Measurements from ENCODE around the gene NTN3.

NTN3 gene

GRCh38 chr16:2493605-2494004, 22.5 kb downstream of the NTN3 start:
- H3K9me3 ChIP-seq (replicated peaks in 1 of 2; ENCODE audit: control insufficient read depth in 2 of 2, insufficient read depth in 1 of 2, low read depth in 1 of 2, low read length in 2 of 2): no peaks in the 10 kb centered on the region
- H2AK5ac ChIP-seq (ENCODE audit: low read depth, low read length): no peak overlapping the region
- no peaks in the 10 kb centered on the region for H3K4me1 ChIP-seq (ENCODE audit: control insufficient read depth in 2 of 2, insufficient read depth in 1 of 2, low read depth in 1 of 2, low read length in 2 of 2)
- no peak overlapping the region for H3K23ac ChIP-seq (ENCODE audit: low read depth, low read length, poor library complexity)
- H2BK15ac ChIP-seq (ENCODE audit: low read length): no peak overlapping the region
- WGBS, 2 donors (ENCODE audit: extremely low coverage in 2 of 2, insufficient read length in 2 of 2, insufficient replicate concordance in 1 of 2): no CpG with 5 or more reads among the region's 6 CpGs
- H3K4me2 ChIP-seq (ENCODE audit: insufficient read depth, low read length, poor library complexity, severe bottlenecking): no peak overlapping the region
- DNase-seq (ENCODE audit: low spot score): no peak
- H2BK12ac ChIP-seq (ENCODE audit: low read length): no peak overlapping the region
- no peak overlapping the region for H2BK120ac ChIP-seq (ENCODE audit: low read depth, low read length)
- H3K9ac ChIP-seq (ENCODE audit: low read depth, low read length, poor library complexity): no peak overlapping the region
- H3K27ac ChIP-seq (replicated peaks; ENCODE audit: low read length): no peak overlapping the region
- H3K4me3 ChIP-seq (ENCODE audit: low read length in 2 of 2): no peak overlapping the region
- H3K27me3 ChIP-seq (ENCODE audit: control insufficient read depth in 3 of 3, insufficient read depth in 3 of 3, low read depth in 1 of 3, low read length in 3 of 3): no peaks in the 10 kb centered on the region
- no peak overlapping the region for H2AFZ ChIP-seq (ENCODE audit: low read length)
- peaks cover 4% of the 10 kb centered on the region for H3K79me1 ChIP-seq (ENCODE audit: low read depth, low read length)
- no peak overlapping the region for H3K18ac ChIP-seq (ENCODE audit: low read length)
- no peak overlapping the region for H2BK5ac ChIP-seq (ENCODE audit: low read length)
- H3K4ac ChIP-seq (ENCODE audit: low read length): no peak overlapping the region
- peaks cover 15 to 33% of the 10 kb centered on the region in 2 donors for H3K36me3 ChIP-seq (replicated peaks in 1 of 2; ENCODE audit: control insufficient read depth in 2 of 2, insufficient read depth in 2 of 2, low read length in 2 of 2)
- no peak overlapping the region for H3K14ac ChIP-seq (ENCODE audit: low read length)
- no peak overlapping the region for H4K91ac ChIP-seq (ENCODE audit: low read depth, low read length, poor library complexity)
- H4K8ac ChIP-seq (ENCODE audit: low read depth, low read length): no peak overlapping the region

GRCh38 chr16:2494616-2495015, 23.5 kb downstream of the NTN3 start:
- no peak overlapping the region for H2BK120ac ChIP-seq (ENCODE audit: low read depth, low read length)
- H2AFZ ChIP-seq (ENCODE audit: low read length): no peak overlapping the region
- no peak overlapping the region for H3K4ac ChIP-seq (ENCODE audit: low read length)
- peaks cover 2% of the 10 kb centered on the region for H3K79me1 ChIP-seq (ENCODE audit: low read depth, low read length)
- no peaks in the 10 kb centered on the region for H3K4me1 ChIP-seq (ENCODE audit: control insufficient read depth in 2 of 2, insufficient read depth in 1 of 2, low read depth in 1 of 2, low read length in 2 of 2)
- H3K27ac ChIP-seq (replicated peaks; ENCODE audit: low read length): no peak overlapping the region
- H2BK12ac ChIP-seq (ENCODE audit: low read length): no peak overlapping the region
- no peak overlapping the region for H4K8ac ChIP-seq (ENCODE audit: low read depth, low read length)
- no peak overlapping the region for H3K9ac ChIP-seq (ENCODE audit: low read depth, low read length, poor library complexity)
- H3K18ac ChIP-seq (ENCODE audit: low read length): no peak overlapping the region
- H3K4me2 ChIP-seq (ENCODE audit: insufficient read depth, low read length, poor library complexity, severe bottlenecking): no peak overlapping the region
- no peak overlapping the region for H2AK5ac ChIP-seq (ENCODE audit: low read depth, low read length)
- WGBS, 2 donors (ENCODE audit: extremely low coverage in 2 of 2, insufficient read length in 2 of 2, insufficient replicate concordance in 1 of 2): no CpG with 5 or more reads among the region's 5 CpGs
- no peak for DNase-seq (ENCODE audit: low spot score)
- H3K9me3 ChIP-seq (replicated peaks in 1 of 2; ENCODE audit: control insufficient read depth in 2 of 2, insufficient read depth in 1 of 2, low read depth in 1 of 2, low read length in 2 of 2): no peaks in the 10 kb centered on the region
- no peak overlapping the region for H3K14ac ChIP-seq (ENCODE audit: low read length)
- H3K23ac ChIP-seq (ENCODE audit: low read depth, low read length, poor library complexity): no peak overlapping the region
- no peak overlapping the region for H2BK5ac ChIP-seq (ENCODE audit: low read length)
- peaks cover 19 to 39% of the 10 kb centered on the region in 2 donors for H3K36me3 ChIP-seq (replicated peaks in 1 of 2; ENCODE audit: control insufficient read depth in 2 of 2, insufficient read depth in 2 of 2, low read length in 2 of 2)
- H3K4me3 ChIP-seq (ENCODE audit: low read length in 2 of 2): no peak overlapping the region
- H3K27me3 ChIP-seq (ENCODE audit: control insufficient read depth in 3 of 3, insufficient read depth in 3 of 3, low read depth in 1 of 3, low read length in 3 of 3): no peaks in the 10 kb centered on the region
- no peak overlapping the region for H2BK15ac ChIP-seq (ENCODE audit: low read length)
- no peak overlapping the region for H4K91ac ChIP-seq (ENCODE audit: low read depth, low read length, poor library complexity)

GRCh38 chr16:2495041-2495440, 23.9 kb downstream of the NTN3 start:
- peaks cover 19 to 41% of the 10 kb centered on the region in 2 donors for H3K36me3 ChIP-seq (replicated peaks in 1 of 2; ENCODE audit: control insufficient read depth in 2 of 2, insufficient read depth in 2 of 2, low read length in 2 of 2)

GRCh38 chr16:2496223-2497115, 25.4 kb downstream of the NTN3 start:
- Histone ChIP-seq H3K27ac (replicated peaks; ENCODE audit: low read length) (no peak overlapping the region), H3K4me2 (ENCODE audit: insufficient read depth, low read length, poor library complexity, severe bottlenecking) (no peak overlapping the region), H2BK120ac (ENCODE audit: low read depth, low read length) (no peak overlapping the region), H3K23ac (ENCODE audit: low read depth, low read length, poor library complexity) (peak overlapping the region; percentile 89), H3K9ac (ENCODE audit: low read depth, low read length, poor library complexity) (peak overlapping the region; percentile 70), H4K8ac (ENCODE audit: low read depth, low read length) (peak overlapping the region; percentile 82), H3K18ac (ENCODE audit: low read length) (no peak overlapping the region), H3K36me3 (replicated peaks in 1 of 2; ENCODE audit: control insufficient read depth in 2 of 2, insufficient read depth in 2 of 2, low read length in 2 of 2) (peaks cover 19 to 40% of the 10 kb centered on the region in 2 donors), H2BK12ac (ENCODE audit: low read length) (peak overlapping the region; percentile 10), H2BK5ac (ENCODE audit: low read length) (no peak overlapping the region), H2BK15ac (ENCODE audit: low read length) (no peak overlapping the region), H2AK5ac (ENCODE audit: low read depth, low read length) (no peak overlapping the region), H2AFZ (ENCODE audit: low read length) (no peak overlapping the region), H3K9me3 (replicated peaks in 1 of 2; ENCODE audit: control insufficient read depth in 2 of 2, insufficient read depth in 1 of 2, low read depth in 1 of 2, low read length in 2 of 2) (no peaks in the 10 kb centered on the region), H3K4me1 (ENCODE audit: control insufficient read depth in 2 of 2, insufficient read depth in 1 of 2, low read depth in 1 of 2, low read length in 2 of 2) (peaks cover 2 to 3% of the 10 kb centered on the region in 2 donors), H3K4ac (ENCODE audit: low read length) (no peak overlapping the region), H4K91ac (ENCODE audit: low read depth, low read length, poor library complexity) (no peak overlapping the region), H3K79me1 (ENCODE audit: low read depth, low read length) (peaks cover 5% of the 10 kb centered on the region), H3K4me3 (ENCODE audit: low read length in 2 of 2) (peak overlapping the region in 1 of 2 donors; percentile 18), H3K27me3 (ENCODE audit: control insufficient read depth in 3 of 3, insufficient read depth in 3 of 3, low read depth in 1 of 3, low read length in 3 of 3) (no peaks in the 10 kb centered on the region), H3K14ac (ENCODE audit: low read length) (no peak overlapping the region)
- no CpG with 5 or more reads among the region's 62 CpGs for WGBS, 2 donors (ENCODE audit: extremely low coverage in 2 of 2, insufficient read length in 2 of 2, insufficient replicate concordance in 1 of 2)
- no peak for DNase-seq (ENCODE audit: low spot score)

More at GRCh38 chr16:2495041-2495440, 23.9 kb downstream of the NTN3 start:
- no peak overlapping the region for H2AK5ac ChIP-seq (ENCODE audit: low read depth, low read length)
- H3K4me3 ChIP-seq (ENCODE audit: low read length in 2 of 2): no peak overlapping the region
- no peak overlapping the region for H3K18ac ChIP-seq (ENCODE audit: low read length)
- H3K4ac ChIP-seq (ENCODE audit: low read length): no peak overlapping the region
- no peaks in the 10 kb centered on the region for H3K9me3 ChIP-seq (replicated peaks in 1 of 2; ENCODE audit: control insufficient read depth in 2 of 2, insufficient read depth in 1 of 2, low read depth in 1 of 2, low read length in 2 of 2)
- no peak for DNase-seq (ENCODE audit: low spot score)
- no CpG with 5 or more reads among the region's 5 CpGs for WGBS, 2 donors (ENCODE audit: extremely low coverage in 2 of 2, insufficient read length in 2 of 2, insufficient replicate concordance in 1 of 2)
- no peak overlapping the region for H2BK15ac ChIP-seq (ENCODE audit: low read length)
- no peak overlapping the region for H3K27ac ChIP-seq (replicated peaks; ENCODE audit: low read length)
- H3K4me1 ChIP-seq (ENCODE audit: control insufficient read depth in 2 of 2, insufficient read depth in 1 of 2, low read depth in 1 of 2, low read length in 2 of 2): no peaks in the 10 kb centered on the region
- no peak overlapping the region for H4K8ac ChIP-seq (ENCODE audit: low read depth, low read length)
- H2AFZ ChIP-seq (ENCODE audit: low read length): no peak overlapping the region
- H3K23ac ChIP-seq (ENCODE audit: low read depth, low read length, poor library complexity): no peak overlapping the region
- no peak overlapping the region for H4K91ac ChIP-seq (ENCODE audit: low read depth, low read length, poor library complexity)
- no peak overlapping the region for H2BK12ac ChIP-seq (ENCODE audit: low read length)
- H3K9ac ChIP-seq (ENCODE audit: low read depth, low read length, poor library complexity): no peak overlapping the region
- H3K27me3 ChIP-seq (ENCODE audit: control insufficient read depth in 3 of 3, insufficient read depth in 3 of 3, low read depth in 1 of 3, low read length in 3 of 3): no peaks in the 10 kb centered on the region
- no peak overlapping the region for H3K4me2 ChIP-seq (ENCODE audit: insufficient read depth, low read length, poor library complexity, severe bottlenecking)
- H3K14ac ChIP-seq (ENCODE audit: low read length): no peak overlapping the region
- no peak overlapping the region for H2BK5ac ChIP-seq (ENCODE audit: low read length)
- H2BK120ac ChIP-seq (ENCODE audit: low read depth, low read length): no peak overlapping the region
- peaks cover 2% of the 10 kb centered on the region for H3K79me1 ChIP-seq (ENCODE audit: low read depth, low read length)

All from neuronal stem cell (in vitro differentiated cells).